Activated CD4-positive, CD25-positive, alpha-beta regulatory T cell treated with anti-CD3 and anti-CD28 coated beads, Interleukin-2, amount 50 U/mL, for 72 hours (primary cell): Measurements from ENCODE around the gene CTNNAL1.
"Not testable (repeated sequence)": the region's sequence is repeated elsewhere in the genome, so short reads cannot be mapped to it uniquely, and the experiment has no call there.

Experiments used
- DNase-seq: peaks from one replicate; pipeline ENCODE4 v3.0.0; 2021

Gene CTNNAL1

GRCh38 chr9:108924466-108924865, 88.8 kb downstream of the CTNNAL1 start:
- no peak for DNase-seq

- no peak for DNase-seq
Observed at GRCh38 chr9:108921200-108921599, 92.1 kb downstream of the CTNNAL1 start.

- DNase-seq, result not testable (repeated sequence)
Observed at GRCh38 chr9:108920401-108920800, 92.9 kb downstream of the CTNNAL1 start.

- DNase-seq, result no peak
Observed at GRCh38 chr9:108919517-108919916, 93.8 kb downstream of the CTNNAL1 start.

GRCh38 chr9:108913391-108913790, 99.9 kb downstream of the CTNNAL1 start:
- no peak for DNase-seq

GRCh38 chr9:108911820-108912219, 101.5 kb downstream of the CTNNAL1 start:
- no peak for DNase-seq

GRCh38 chr9:108910914-108911313, 102.4 kb downstream of the CTNNAL1 start:
- no peak for DNase-seq

GRCh38 chr9:108910402-108910801, 102.9 kb downstream of the CTNNAL1 start:
- no peak for DNase-seq

- DNase-seq, result no peak
Observed at GRCh38 chr9:108905494-108905893, 107.8 kb downstream of the CTNNAL1 start.

GRCh38 chr9:108904161-108904560, 109.1 kb downstream of the CTNNAL1 start:
- no peak for DNase-seq

- no peak for DNase-seq
Observed at GRCh38 chr9:108903420-108904103, 109.7 kb downstream of the CTNNAL1 start.

- no peak for DNase-seq
Observed at GRCh38 chr9:108900176-108900575, 113.1 kb downstream of the CTNNAL1 start.

GRCh38 chr9:108899023-108899695, 114.1 kb downstream of the CTNNAL1 start:
- not testable (repeated sequence) for DNase-seq

- no peak for DNase-seq
Observed at GRCh38 chr9:108897324-108898096, 115.8 kb downstream of the CTNNAL1 start.

GRCh38 chr9:108894225-108894997, 118.9 kb downstream of the CTNNAL1 start:
- no peak for DNase-seq
